A549 (cell line): ENCODE measurements around the gene DDAH2. TPM values are rescaled to one million over a fixed set of nuclear protein-coding genes. Genes with fewer than 3 reads are reported as not detected.

Experiments used
- ATAC-seq, 2 experiments: fragments of 200-7000 bp in 1 of 2; fragments of >200 bp in 1 of 2; cut with Nextera tagmentation in 1 of 2; cut with Tn5 transposase in 1 of 2; 3 replicates each; pipeline versions ENCODE4 v1.8.0 to v1.9.1; 2018 to 2020; ENCODE audit warnings: mild to moderate bottlenecking in 1 of 2, moderate library complexity in 1 of 2
- CTCF ChIA-PET: fragments of 300-600 bp; sonication (Branson Sonifier 250); formaldehyde crosslinking; extraction: SDS; loops from one replicate; lab custom pipeline; 2021; ENCODE audit warnings: antibody characterized with exemption, inconsistent platforms; lab: Yijun Ruan, JAX
- POLR2A ChIA-PET: fragments of 350-600 bp; formaldehyde crosslinking; extraction: SDS; loops from one replicate; lab custom pipeline; 2021; ENCODE audit warnings: antibody characterized with exemption, inconsistent platforms; lab: Yijun Ruan, JAX
- DNase-seq, 2 experiments: peaks; one replicate each; pipeline versions ENCODE4 v3.0.0 to v3.0.0-alpha.2; 2011 to 2016; ENCODE audit warnings: low read depth in 1 of 2, low spot score in 1 of 2
- FAIRE-seq: peaks from 2 replicates; lab custom pipeline; 2011; peaks lifted over from hg19 to GRCh38; lab: Jason Lieb, UNC
- H3K27ac ChIP-seq, 2 experiments: fragments of >200 bp; sonication (Bioruptor Twin); formaldehyde crosslinking; 3 replicates each; pipeline ENCODE4 v1.5.1; 2016 to 2017
- H3K4me1 ChIP-seq: fragments of >200 bp; sonication (Bioruptor Twin); formaldehyde crosslinking; 3 replicates; pipeline ENCODE4 v1.6.1; 2016
- H3K4me2 ChIP-seq: fragments of >200 bp; sonication (Bioruptor Twin); formaldehyde crosslinking; 3 replicates; pipeline ENCODE4 v1.6.1; 2016
- H3K4me3 ChIP-seq: fragments of >200 bp; sonication (Bioruptor Twin); formaldehyde crosslinking; 3 replicates; pipeline ENCODE4 v1.5.1; 2016
- H3K9me3 ChIP-seq: fragments of >200 bp; sonication (Bioruptor Twin); formaldehyde crosslinking; 3 replicates; pipeline ENCODE4 v1.6.1; 2016
- CBX2 ChIP-seq: fragments of 200-600 bp; sonication (generic); IDR thresholded peaks from 2 replicates; pipeline ENCODE4 v1.6.1; 2016; ENCODE audit warnings: low read depth, mild to moderate bottlenecking, borderline replicate concordance
- CHD4 ChIP-seq: fragments of 200-600 bp; sonication (generic); IDR thresholded peaks from 2 replicates; pipeline ENCODE4 v1.6.1; 2016; ENCODE audit warnings: antibody characterized with exemption, mild to moderate bottlenecking, borderline replicate concordance
- EHMT2 ChIP-seq: fragments of 200-600 bp; sonication (generic); IDR thresholded peaks from 2 replicates; pipeline ENCODE4 v1.6.1; 2016; ENCODE audit warnings: antibody characterized with exemption, low read depth, mild to moderate bottlenecking, moderate library complexity
- FOSL2 ChIP-seq, 2 experiments: fragments of 450-650 bp in 1 of 2; fragments of >200 bp in 1 of 2; sonication (Bioruptor Twin) in 1 of 2; formaldehyde crosslinking; IDR thresholded peaks; 2 replicates each; pipeline versions ENCODE4 v1.5.0 to v1.6.1; 2016 to 2020; ENCODE audit warnings: mild to moderate bottlenecking in 1 of 2, moderate library complexity in 1 of 2
- HDAC2 ChIP-seq: fragments of 200-600 bp; sonication (generic); IDR thresholded peaks from 2 replicates; pipeline ENCODE4 v1.6.1; 2016
- JUNB ChIP-seq: fragments of >200 bp; sonication (Bioruptor Twin); formaldehyde crosslinking; IDR thresholded peaks from 2 replicates; pipeline ENCODE4 v1.6.1; 2016
- NPAS2 ChIP-seq: fragments of 250-450 bp; sonication (Bioruptor Pico); IDR thresholded peaks from 2 replicates; pipeline ENCODE4 v1.8.0; 2022; ENCODE audit warnings: mild to moderate bottlenecking, moderate library complexity, borderline replicate concordance
- RAD21 ChIP-seq, 2 experiments: fragments of >200 bp in 1 of 2; sonication (Bioruptor Twin) in 1 of 2; formaldehyde crosslinking in 1 of 2; IDR thresholded peaks in 1 of 2; conservative IDR thresholded peaks in 1 of 2; 2 replicates in 1 of 2; 3 replicates in 1 of 2; pipeline ENCODE4 v1.6.1; 2012 to 2018; ENCODE audit warnings: inconsistent platforms in 1 of 2
- RARB ChIP-seq: fragments of 250-450 bp; sonication (Bioruptor Pico); IDR thresholded peaks from 2 replicates; pipeline ENCODE4 v1.8.0; 2021; ENCODE audit warnings: mild to moderate bottlenecking, moderate library complexity
- SMC3 ChIP-seq: fragments of >200 bp; sonication (Bioruptor Twin); formaldehyde crosslinking; IDR thresholded peaks from 3 replicates; pipeline ENCODE4 v1.6.1; 2018; ENCODE audit warnings: inconsistent platforms
- SREBF2 ChIP-seq: fragments of 450-650 bp; IDR thresholded peaks from 2 replicates; pipeline ENCODE4 v1.6.1; 2014; ENCODE audit warnings: mild to moderate bottlenecking, moderate library complexity
- ZSCAN20 ChIP-seq: fragments of 250-450 bp; sonication (Bioruptor Pico); IDR thresholded peaks from 2 replicates; pipeline ENCODE4 v1.8.0; 2022; ENCODE audit warnings: mild to moderate bottlenecking, moderate library complexity
- WGBS: methylation state at CpG from one replicate; pipeline ENCODE4 v1.1.6; 2017; ENCODE audit errors: missing lambda C conversion rate; 5-methylcytosine and 5-hydroxymethylcytosine counted together
- polyA plus RNA-seq, 4 experiments: library from polyadenylated mRNA; depleted of rRNA in 3 of 4; stranded (reverse); fragments of >200 nt; fragmentation: RNase III in 1 of 4; extraction: RNeasy Plus Mini Kit Qiagen cat#74134 plus additional on column Dnase treatment in 1 of 4; gene quantifications; 2 replicates in 3 of 4; 3 replicates in 1 of 4; pipeline ENCODE4 v1.2.3, GENCODE V29; 2011 to 2017
- TF ChIP-seq, protein P1 (sequence below): fragments of >200 bp; sonication (Bioruptor Twin); formaldehyde crosslinking; IDR thresholded peaks from 3 replicates; pipeline ENCODE4 v1.5.1; 2016
- TF ChIP-seq, protein P2 (sequence below): fragments of >200 bp; sonication (Bioruptor Twin); formaldehyde crosslinking; IDR thresholded peaks from 3 replicates; pipeline ENCODE4 v1.6.1; 2016
- TF ChIP-seq, protein P3 (sequence below): IDR thresholded peaks from 2 replicates; pipeline ENCODE4 v1.6.1; 2012

The DDAH2 gene
- polyA plus RNA-seq, 2 of the 4 experiments (the other 2 are of a cell fraction), result 19.3 to 54.5 TPM

DNA sequence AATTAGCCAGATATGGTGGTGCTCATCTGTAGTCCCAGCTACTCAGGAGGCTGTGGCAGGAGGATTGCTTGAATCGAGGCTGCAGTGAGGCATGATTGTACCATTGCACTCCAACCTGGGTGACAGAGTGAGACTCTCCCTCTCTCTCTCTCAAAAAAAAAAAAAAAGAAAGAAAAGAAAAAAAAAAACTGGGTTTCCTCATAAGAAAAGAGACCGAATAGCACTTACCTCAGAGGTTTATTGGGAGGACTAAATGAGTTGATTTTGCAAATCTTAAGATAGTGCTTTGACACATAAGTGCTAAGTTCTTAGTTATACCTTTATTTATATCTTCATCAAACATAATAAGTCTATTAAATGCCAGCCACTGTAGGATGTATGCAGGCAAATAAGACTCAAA lies 41.8 kb upstream of the DDAH2 start:
- CTCF ChIA-PET, result interaction anchor here (1.0 to 5.5 kb wide), 11 partner anchors 10 to 91 kb away, joined by 3 to 36 read pairs (median 6); partner anchors contain the start of genes DDAH2, HSPA1B and MSH5
- POLR2A ChIA-PET, result no interaction called here
- Histone ChIP-seq H3K4me1 (peaks cover 11% of the 10 kb centered on the region), H3K27ac (no peak overlapping the region), H3K9me3 (no peaks in the 10 kb centered on the region), H3K4me3 (no peak overlapping the region), H3K4me2 (no peak overlapping the region)
- ATAC-seq (no peak), FAIRE-seq (no peak), DNase-seq (no peak)
- TF ChIP-seq NPAS2 (CRISPR knock-in tag), result no peak
- TF ChIP-seq HDAC2, result no peak
- 62% methylated on average over 2 of the region's 2 CpGs for WGBS

DNA sequence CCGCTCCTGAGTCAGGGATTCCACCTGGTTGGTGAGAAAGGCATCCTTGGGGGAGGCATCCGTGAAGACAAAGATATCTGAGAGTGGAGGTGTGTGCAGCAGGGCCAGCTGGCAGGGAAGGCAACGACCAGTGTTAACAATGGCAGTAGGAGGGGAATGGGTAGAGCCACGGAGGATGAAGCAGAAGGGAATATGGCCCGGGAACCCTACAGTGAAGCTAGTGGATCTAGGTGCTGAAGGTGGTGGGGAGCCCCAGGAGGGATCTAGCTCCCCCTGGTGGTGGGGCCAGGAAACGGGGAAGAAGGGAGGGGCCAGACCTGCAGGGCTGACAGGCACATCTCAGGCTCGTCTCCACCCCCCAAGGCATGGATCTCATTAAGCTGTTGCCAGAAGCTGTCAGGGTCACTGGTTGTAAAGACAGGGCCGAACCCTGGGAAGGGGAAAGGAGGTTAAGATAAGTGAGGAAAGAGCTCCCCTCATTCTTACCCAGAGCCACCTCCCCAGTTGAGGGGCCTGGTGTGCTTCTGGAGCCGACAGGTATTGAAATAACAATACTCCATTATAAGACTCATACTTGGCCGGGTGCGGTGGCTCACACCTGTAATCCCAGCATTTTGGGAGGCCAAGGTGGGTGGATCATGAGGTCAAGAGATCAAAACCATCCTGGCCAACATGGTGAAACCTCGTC lies 40.7 kb upstream of the DDAH2 start:
- no peaks in the 10 kb centered on the region for H3K9me3 ChIP-seq
- FAIRE-seq, result no peak
- peak; percentile 82 to 84 for ATAC-seq
- H3K4me1 ChIP-seq, result peaks cover under 1% of the 10 kb centered on the region; the same call in 2 of the 3 replicates
- no peak overlapping the region for H3K27ac ChIP-seq
- no peak overlapping the region for H3K4me2 ChIP-seq
- CTCF ChIA-PET, result interaction anchor here (0.6 to 5.5 kb wide), 34 partner anchors 8 to 91 kb away, joined by 3 to 36 read pairs (median 4); partner anchors contain the start of genes CLIC1, DDAH2, HSPA1A and HSPA1B
- no peak for TF ChIP-seq CHD4
- no peak for TF ChIP-seq SREBF2
- TF ChIP-seq SMC3, result peak; percentile 62
- TF ChIP-seq, protein P1, sequence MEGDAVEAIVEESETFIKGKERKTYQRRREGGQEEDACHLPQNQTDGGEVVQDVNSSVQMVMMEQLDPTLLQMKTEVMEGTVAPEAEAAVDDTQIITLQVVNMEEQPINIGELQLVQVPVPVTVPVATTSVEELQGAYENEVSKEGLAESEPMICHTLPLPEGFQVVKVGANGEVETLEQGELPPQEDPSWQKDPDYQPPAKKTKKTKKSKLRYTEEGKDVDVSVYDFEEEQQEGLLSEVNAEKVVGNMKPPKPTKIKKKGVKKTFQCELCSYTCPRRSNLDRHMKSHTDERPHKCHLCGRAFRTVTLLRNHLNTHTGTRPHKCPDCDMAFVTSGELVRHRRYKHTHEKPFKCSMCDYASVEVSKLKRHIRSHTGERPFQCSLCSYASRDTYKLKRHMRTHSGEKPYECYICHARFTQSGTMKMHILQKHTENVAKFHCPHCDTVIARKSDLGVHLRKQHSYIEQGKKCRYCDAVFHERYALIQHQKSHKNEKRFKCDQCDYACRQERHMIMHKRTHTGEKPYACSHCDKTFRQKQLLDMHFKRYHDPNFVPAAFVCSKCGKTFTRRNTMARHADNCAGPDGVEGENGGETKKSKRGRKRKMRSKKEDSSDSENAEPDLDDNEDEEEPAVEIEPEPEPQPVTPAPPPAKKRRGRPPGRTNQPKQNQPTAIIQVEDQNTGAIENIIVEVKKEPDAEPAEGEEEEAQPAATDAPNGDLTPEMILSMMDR, result peak; percentile 54
- TF ChIP-seq RAD21 (conservative IDR thresholded peaks at IDR 0.05 in 1 of 2, IDR thresholded peaks at IDR 0.05 in 1 of 2), result peak; percentile 51 to 61
- TF ChIP-seq, all 56 proteins: peak for 3
- DNase-seq, result peak; percentile 68 to 81
- 51% methylated on average over 12 of the region's 12 CpGs for WGBS
- no peak overlapping the region for H3K4me3 ChIP-seq
- POLR2A ChIA-PET, result interaction anchor here (0.9 kb wide), 1 partner anchor 109 kb away, joined by 3 read pairs; the partner anchor contains the start of gene C6orf47

DNA sequence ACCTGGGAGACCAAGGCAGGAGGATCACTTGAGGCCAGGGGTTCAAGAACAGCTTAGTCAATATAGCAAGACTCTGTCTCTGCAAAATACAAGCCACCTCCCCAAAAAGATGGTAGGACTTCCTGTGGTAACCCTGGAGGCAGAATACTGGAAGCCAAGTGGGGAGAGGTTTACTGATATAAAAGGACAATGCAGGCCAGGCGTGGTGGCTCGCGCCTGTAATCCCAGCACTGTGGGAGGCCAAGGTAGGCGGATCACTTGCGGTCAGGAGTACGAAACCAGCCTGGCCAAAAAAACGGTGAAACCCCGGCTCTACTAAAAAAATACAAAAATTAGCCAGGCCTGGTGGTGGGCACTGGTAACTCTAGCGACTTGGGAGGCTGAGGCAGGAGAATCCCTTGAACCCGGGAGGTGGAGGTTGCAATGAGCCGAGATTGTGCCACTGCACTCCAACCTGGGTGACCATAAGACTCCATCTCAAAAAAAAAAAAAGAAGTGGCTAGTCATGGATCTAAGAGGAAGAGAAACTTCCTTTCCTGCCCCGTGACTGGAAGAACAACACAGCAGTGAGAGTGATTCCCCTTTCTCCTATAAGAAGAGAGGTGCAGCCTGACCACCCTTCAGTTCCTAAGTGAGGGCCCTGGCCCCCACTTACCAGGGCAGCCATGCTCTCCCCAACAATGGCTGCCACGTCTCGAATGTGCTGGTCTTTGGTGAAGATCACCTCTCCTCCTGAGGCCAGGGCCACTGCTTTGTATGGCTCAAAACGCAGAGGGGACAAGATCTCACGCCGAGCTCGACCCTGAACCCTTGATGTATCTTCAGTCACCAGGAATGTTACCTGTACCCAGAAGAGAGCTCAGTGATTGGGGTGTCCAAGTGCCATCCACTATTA lies 39.5 kb upstream of the DDAH2 start:
- H3K4me2 ChIP-seq, result no peak overlapping the region
- no peak overlapping the region for H3K27ac ChIP-seq
- DNase-seq (no peak), ATAC-seq (no peak), FAIRE-seq (no peak)
- no peaks in the 10 kb centered on the region for H3K9me3 ChIP-seq
- no peak overlapping the region for H3K4me3 ChIP-seq
- H3K4me1 ChIP-seq, result no peaks in the 10 kb centered on the region
- no peak for TF ChIP-seq HDAC2
- no peak for TF ChIP-seq ZSCAN20 (CRISPR knock-in tag)
- no peak for TF ChIP-seq FOSL2 (IDR thresholded peaks at IDR 0.05)
- no peak for TF ChIP-seq FOSL2 (CRISPR knock-in tag; IDR thresholded peaks at IDR 0.05)
- no peak for TF ChIP-seq CBX2
- TF ChIP-seq, protein P2, sequence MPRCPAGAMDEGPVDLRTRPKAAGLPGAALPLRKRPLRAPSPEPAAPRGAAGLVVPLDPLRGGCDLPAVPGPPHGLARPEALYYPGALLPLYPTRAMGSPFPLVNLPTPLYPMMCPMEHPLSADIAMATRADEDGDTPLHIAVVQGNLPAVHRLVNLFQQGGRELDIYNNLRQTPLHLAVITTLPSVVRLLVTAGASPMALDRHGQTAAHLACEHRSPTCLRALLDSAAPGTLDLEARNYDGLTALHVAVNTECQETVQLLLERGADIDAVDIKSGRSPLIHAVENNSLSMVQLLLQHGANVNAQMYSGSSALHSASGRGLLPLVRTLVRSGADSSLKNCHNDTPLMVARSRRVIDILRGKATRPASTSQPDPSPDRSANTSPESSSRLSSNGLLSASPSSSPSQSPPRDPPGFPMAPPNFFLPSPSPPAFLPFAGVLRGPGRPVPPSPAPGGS, result no peak
- TF ChIP-seq, protein P3, sequence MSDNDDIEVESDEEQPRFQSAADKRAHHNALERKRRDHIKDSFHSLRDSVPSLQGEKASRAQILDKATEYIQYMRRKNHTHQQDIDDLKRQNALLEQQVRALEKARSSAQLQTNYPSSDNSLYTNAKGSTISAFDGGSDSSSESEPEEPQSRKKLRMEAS, result no peak
- TF ChIP-seq EHMT2, result no peak
- no peak for TF ChIP-seq RARB (CRISPR knock-in tag)
- no peak for TF ChIP-seq JUNB
- POLR2A ChIA-PET, result no interaction called here
- CTCF ChIA-PET, result interaction anchor here (0.5 to 5.5 kb wide), 22 partner anchors 9 to 90 kb away, joined by 3 to 36 read pairs (median 5); partner anchors contain the start of genes HSPA1A, HSPA1B, HSPA1L and MSH5
- 90% methylated on average over 18 of the region's 18 CpGs for WGBS
